Stimulated activated CD4-positive, alpha-beta T cell treated with anti-CD3 and anti-CD28 coated beads, Interleukin-1b, Interleukin-23, amount 100 ng/mL, for 1 hour (primary cell): ENCODE measurements around the gene COL25A1.
"Not testable (repeated sequence)": the region's sequence is repeated elsewhere in the genome, so short reads cannot be mapped to it uniquely, and the experiment has no call there.

Source experiments
- DNase-seq, 2 donors: peaks; one replicate each; pipeline ENCODE4 v3.0.0-alpha.2; 2020; ENCODE audit warnings: low read depth in 2 of 2

Gene COL25A1

DNA sequence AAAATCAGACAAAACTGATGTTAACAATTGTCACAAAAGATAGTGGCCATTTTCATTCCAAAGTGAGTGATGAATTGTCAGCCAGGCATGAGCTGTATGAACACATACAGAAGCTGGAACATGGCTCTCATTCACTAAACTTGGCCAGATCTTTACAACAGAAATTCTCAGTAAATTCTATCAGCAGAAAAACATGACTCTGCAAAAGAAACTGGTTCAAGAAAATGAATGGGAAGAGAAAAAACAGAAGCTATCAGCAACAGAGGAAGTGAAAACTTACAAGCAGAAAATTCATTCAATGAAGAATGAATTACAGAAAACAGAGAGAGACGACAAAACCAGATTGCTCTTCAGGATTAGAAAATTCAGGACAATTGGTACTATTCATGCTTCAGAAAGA, 249.6 kb downstream of the COL25A1 start:
- no peak for DNase-seq

DNA sequence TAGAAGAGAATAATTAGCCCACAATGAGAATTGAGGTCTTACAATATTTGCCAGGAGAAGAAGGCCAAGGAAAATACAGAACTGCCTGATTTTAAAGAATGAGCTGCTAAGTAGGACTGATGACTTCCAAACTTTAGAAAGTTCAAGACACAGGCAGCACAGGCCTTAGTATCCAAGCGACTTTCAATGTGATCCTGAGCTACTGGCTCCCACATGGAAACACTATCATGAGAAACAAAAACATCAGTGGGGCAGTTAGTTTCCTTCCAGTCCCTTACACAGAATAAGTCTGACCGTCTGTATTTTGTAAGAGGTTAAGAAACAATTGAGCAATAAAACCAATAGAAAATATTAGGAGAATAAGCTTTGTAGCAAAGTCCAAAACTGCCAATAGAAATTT, 251.4 kb downstream of the COL25A1 start:
- no peak for DNase-seq

DNA sequence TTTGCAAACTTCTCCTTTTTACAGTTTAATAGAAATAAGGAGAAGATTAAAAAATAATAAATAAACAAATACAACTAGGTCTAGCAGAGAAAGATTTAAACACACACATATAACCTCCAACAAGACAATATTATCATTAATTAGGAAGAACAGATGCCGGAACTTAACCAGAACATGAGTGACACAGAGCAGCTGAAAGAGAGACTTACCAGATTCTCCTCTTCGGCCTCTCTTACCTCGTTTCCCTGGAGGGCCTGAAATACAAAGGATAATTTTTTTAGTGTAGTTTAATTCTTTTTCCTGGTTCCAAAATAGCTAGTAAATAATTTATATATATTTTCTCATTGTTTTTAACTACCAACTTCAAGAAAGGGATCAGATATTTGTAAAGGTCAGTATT, 252.5 kb downstream of the COL25A1 start:
- no peak for DNase-seq

DNA sequence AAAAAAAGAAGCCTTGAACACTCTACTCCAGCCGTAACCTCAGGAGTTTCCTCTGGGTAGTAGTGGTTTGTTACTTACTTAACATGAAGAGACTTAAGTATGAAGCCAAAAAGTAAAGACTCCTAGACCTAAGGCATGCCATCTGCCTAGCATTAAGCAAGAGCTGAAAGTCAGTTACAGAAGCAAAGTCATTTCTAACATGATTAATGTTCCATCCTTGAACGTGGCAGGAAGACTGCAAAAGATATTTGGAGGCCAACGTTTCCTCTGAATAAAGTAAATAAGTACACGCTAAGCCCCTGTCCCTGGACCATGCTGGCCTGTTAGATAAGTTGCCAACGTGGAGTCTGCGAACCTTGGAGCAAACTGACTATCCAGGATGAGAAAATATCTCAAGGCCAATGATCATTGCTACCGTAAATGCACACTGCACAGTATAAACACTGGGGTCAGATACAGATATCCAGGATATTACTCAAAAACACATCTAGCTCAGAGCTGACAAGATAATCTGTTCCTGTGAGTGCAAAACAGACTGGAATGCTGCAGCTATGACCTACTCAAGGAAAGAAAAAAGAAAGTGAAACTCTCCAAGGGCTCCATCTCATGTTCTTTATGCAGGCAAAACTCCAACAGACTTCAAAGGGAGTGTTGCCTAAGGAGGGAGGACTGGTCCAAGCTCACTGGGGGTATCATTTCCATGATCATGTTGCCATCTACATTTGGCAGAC, 255.8 kb downstream of the COL25A1 start:
- DNase-seq: no peak

DNA sequence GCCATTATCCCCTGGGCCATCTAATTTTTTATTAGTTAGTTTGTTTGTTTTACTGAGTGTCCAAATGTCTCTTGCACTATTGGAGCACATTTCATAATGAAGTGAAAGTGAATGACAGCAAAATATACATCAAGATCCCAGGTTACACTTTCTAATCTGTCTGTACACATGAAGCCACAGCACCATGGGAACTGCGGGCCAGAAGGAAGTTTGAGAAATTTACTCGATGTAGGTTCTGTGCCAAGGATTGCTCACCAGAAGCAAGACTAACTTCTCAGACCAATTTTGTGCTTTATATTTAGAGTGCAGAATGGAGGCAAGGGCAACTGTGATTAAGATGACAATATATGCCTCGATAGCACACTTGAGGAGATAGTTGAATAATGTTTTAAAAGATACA, 258.0 kb downstream of the COL25A1 start:
- no peak for DNase-seq

DNA sequence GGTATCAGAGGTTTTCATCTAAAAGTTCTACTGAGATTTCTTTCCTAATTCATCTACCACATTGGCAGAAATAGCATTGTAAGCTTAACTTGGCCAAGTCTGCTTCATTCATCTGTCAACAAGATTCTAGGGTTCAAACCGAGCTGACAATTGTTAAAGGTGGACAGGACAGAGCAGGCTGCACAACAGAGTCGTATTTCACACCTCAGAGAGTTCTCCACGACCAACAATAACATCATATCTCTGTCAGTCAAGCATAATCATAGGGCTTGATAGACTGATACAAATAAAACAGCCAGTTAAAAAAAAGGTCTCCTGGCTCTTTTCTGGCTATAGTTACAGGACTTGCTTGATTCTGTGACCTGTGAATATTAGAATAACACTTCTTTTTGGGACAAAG, 259.2 kb downstream of the COL25A1 start:
- no peak for DNase-seq

DNA sequence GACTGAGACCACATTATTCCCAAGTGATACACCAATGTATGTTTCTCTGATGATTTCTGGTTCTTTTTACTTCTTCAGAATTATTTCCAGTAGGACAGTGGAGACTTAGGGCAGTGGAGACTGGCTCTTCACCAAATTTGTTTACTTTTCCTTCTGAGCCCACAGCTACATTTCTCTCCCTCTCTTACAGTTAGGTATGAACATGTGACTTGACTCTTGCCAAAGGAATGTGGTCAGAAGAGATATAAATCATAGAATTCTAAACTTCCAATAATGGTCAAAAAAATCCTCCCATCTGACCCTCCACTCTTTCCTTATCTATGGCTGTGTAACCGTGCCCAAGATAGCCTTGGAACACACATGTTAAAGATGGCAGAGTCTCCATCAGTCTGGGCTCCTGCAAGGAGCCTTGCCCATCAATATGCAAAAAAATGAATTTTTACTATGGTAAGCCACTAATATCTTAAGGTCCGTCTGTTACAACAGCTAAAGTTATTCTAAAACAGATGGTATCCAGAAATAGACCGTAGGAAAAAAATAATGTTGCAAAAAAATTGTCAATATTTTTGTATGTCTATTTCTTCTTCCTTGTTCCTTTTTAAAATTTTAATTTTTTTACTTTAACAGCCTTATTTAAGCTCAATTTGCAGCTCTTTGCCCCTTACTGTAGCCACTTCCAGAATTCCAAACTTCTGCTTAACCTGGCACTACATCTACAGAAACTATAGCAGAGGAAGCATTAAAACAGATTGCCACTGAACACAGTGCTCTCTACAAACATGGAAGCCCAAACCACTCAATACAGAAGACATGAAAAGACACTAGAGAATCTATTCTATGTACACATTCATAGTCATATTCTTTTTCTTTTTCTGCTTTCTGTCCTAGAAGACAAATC, 260.7 kb downstream of the COL25A1 start:
- DNase-seq: no peak

DNA sequence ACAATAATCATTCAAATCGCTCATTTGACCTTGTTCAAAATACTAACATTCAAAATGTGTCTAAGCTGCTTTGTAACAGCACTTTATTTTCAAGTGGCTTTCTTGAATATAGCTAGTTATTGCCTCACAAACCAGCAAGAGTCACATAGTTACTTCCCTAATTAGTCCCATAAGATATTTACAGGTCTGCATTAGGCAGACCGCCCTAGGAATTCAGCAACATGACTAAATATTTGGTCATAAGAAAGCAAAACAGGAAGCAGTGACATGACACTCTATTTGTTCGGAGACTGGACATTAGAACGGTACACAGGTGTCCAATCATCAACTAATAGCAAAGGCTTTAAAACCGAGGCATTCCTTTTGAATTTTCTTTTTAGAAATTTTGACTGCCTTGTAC, 262.0 kb downstream of the COL25A1 start:
- no peak for DNase-seq

DNA sequence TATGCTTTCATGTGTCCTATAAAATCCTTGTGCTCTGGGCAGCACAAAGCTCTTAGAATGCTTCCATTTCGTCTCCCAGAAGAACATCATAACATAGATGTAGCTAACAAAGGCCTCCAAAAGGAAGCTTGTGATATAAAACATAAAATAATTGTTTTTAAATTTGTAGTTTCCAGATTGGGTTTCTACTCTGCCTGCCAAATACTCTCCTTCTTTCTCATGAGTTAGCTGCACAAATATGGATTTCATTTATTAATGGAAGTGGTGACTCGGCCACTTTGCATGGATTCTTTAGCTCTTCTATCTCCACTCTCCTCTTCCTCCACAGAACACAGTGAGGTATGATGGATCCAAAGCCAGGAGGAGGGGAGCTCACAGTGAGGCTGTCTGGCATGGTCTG, 265.4 kb downstream of the COL25A1 start:
- no peak for DNase-seq

DNA sequence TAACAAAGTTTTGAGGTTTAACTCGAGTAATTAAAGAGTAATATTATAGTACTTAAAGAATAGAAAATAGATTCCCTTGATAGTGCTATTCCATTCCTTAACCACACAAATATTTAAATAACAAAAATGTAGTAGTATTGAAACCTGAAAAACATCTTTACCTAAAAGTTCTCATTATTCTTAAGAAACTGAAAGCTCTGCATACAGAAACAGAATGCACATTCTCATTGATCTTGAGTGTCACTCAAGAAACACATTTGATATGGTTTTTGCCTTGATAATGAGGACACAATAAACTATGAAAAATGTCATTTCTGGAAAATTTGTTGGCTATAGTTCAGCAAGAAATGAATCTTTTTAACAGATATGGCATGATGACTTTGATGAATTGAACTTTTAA, 268.5 kb downstream of the COL25A1 start:
- DNase-seq: no peak

DNA sequence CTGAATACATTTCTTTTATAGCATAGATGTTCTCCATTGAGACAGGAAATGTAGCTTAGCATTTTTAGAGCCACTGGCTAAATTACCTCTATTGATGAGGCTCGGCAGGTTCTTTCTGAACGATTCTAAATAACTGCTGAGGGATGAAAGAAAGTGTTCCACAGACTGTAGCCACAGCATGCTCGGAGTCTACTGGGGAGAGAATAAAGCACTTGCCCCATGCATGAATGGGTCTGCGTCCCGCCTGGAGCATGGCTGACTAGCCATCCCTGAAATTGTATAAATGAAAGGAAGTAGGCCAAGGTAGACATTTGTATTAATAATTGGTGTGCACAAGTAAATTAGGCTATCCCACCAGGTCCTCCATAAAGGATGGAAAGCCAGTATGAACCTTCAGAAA, 269.8 kb downstream of the COL25A1 start:
- no peak for DNase-seq

DNA sequence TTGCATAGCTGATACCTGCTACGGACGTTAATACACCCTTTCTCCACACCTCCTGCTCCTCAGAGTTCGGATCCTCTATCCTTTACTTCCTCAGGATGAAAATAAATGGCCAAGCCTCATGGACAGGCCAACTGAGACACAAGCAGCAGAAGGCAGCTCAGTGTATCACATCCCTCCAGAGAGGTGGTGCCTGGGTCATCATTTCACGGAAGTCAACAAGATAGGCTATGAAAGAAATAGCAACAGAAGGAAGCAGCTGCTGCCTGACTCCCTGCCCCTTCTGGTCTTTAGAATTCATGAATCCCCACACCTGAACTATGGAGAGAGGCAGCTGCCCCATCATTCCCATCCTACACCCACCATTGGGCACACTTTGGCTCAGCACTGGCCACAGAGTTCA, 272.5 kb downstream of the COL25A1 start:
- no peak for DNase-seq

DNA sequence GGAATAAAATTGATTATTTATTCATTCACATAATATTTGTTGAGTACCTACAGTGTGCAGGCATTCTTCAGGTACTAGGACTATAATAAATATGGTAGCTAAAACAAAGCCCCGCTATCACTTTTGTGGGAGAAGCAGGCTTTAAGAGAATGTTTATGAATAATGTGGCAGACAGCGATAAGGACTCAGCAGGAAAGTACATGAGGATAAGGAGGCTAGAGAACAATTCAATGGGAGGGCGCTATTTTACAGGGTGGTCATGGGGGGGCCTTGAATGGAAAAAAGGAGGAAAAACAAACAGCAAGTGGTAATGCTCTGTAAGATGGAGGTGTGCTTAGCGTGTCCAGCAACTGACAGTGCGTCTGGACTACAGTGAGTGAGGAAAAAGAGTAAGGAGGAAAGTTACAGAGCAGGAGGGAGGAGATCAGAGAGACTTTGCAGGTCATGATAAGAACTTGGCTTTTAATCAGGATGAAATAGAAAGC, 275.4 kb downstream of the COL25A1 start:
- no peak for DNase-seq

DNA sequence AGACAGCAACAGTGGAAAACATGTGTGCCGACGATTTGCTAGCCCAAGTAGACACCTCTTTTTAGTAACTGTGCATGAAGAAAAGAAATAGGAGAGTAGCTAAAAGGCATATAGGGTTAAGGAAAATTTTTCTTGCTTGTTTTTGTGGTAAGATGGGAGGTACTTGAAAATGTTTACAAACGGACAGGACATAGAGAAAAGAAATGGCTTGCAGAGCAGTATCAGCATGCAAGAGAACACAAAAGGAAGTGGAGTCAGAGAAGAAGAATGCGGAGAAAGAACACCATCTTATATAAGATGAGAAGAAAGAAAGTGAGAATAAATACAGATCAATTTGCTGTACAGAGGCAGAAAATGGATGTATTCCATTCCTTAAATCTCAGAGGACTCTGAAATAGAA, 275.9 kb downstream of the COL25A1 start:
- no peak for DNase-seq

DNA sequence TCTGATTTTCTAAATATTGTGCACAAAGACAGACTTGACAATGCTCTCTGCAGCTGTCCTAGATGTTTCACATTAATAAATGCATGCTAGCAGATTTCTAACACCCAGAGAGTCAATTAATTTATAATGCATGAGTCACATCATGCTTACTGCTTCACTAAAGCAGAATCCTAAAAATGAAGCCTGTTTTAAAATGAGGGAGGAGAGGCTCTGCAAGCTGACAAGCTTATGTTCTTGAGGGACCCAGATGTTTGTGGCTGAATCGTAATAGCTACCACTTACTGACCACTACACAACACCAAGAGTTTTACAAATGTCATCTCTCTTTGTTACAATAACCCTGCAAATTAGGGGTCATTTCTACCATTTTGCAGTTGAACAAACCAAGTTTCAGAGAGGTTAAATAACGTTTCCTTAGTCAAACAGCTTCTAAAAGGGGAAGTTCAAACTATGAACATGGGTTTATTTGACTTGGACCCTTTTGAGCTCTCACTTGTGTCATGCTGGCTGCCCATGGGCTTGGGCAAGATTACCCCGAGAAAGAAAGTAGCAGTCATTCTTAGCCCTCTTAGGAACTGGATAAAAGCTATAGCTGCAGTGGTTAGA, 276.9 kb downstream of the COL25A1 start:
- DNase-seq: no peak

DNA sequence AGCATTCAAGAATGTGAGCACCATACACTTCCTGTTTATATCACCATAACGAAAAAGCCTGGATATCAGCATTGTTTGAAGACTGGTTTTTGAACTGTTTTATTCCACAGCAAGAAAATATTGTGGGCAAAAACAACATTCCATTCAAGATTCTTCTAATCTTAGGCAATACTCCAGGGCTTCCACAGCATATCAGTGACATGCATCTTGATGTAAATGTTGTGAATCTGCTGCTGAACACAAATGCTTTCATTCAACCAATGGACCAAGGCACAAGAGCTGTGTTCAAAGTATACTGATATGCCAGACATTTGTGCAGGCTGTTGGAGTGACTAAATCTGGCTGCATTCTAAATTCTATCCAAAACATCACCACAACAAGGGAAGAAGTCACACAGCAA, 279.5 kb downstream of the COL25A1 start:
- no peak for DNase-seq

DNA sequence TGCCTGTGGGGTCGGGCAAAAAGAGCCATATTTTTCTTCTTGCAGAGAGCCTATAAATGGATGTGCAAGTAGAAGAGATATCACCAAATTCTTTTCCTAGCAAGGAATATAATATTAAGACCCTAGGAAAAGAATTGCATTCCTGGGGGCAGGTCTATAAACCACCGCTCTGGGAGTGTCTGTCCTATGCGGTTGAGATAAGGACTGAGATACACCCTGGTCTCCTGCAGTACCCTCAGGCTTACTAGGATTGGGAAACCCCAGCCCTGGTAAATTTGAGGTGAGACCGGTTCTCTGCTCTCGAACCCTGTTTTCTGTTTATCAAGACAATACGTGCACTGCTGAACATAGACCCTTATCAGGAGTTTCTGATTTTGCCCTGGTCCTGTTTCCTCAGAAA, 280.8 kb downstream of the COL25A1 start:
- not testable (repeated sequence) for DNase-seq

DNA sequence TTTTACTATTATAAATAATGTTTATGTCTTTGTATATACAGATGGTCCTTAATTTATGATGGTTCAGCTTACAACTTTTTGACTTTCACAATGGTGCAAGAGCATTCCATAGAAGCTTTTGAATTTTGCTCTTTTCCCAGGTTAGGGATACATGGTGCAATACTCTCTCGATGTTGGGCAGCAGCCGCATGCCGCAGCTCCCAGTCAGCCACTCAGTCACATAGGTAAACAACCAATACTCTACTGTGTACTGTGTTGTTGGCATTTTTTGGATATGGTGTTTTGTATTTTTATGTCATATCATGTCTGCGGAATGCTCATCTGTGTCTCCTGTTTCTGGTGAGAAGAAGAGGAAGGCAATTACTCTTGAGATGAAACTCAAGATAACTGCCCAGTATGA, 281.6 kb downstream of the COL25A1 start:
- no peak for DNase-seq

DNA sequence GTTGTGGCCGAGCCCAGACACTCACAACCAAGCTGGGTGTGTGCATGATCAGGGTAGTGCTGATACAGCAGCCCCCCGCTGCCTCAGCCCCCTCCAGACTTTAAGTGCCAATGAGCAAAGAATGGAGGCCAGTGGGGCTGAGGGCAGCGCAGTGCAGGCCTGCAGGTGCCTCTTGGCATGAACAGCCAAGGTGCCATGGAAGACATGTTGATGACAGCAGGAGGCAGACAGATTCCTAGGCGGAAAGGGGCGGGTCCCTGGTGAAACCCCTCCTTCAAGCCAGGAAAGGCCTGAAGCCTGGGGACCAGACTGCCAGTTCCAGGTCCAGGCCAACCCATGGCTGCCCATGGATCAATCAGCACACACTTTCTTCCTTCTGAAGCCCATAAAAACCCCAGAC, 286.3 kb downstream of the COL25A1 start:
- DNase-seq: no peak

DNA sequence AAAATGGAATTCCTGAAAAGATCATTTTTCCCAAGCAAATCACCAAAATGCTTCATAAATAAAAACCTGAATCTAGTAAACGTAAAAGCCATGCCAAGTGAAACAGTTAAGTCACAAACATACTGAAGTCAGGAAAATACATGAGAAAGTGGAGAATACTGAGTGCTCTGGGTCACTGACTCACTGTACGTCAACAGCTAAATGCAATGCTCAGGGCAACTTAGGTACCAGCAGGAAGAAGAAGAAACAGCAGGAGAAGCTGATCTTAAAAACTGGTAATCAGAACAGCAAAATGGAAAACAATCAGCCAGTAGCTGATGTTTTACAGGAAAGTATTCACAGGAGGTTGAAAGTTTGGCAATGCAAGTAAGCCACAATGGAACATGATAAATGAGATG, 287.0 kb downstream of the COL25A1 start:
- no peak for DNase-seq

DNA sequence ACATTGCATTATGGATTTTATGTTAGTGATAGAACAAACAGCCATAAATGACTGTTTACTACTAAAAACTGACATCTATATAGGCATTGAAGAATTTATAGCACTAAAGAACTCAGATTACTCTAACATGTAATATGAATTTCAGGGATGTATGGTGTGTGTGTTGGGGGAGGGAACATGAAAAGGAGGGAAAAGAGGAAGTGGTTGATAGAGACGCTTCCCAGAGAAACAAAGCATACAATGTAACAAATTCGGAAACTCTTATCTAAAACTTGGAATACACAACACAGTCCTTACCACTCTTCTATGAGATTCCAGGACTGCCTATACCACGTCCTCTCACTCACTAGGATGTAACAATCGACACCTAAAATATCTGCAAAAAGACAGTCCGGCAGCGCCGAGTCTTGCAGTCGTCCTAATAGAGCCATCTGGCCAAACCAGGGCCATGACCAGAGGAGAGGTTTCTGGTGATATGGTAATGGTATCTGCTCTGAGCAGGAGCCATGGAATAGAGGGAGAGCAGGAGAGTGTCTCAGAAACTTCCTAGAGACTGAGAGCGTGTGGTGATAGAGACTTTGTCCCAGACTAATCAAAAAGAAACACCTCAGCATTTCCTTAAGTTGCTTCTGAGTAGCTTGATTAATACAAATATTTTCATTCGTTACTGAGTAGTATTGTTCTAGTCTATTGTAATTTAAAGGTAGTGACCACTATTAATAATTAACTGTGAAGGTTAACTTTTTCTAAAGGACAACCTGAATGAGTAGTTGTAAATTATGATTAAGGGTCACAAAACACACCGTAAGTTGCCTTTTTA, 287.7 kb downstream of the COL25A1 start:
- DNase-seq: no peak
